H9 (cell line): ENCODE results near the gene ENAM. TPM values are rescaled to one million over a fixed set of nuclear protein-coding genes. Genes with fewer than 3 reads are reported as not detected.

ENCODE experiments used
- DNase-seq: peaks from one replicate; pipeline ENCODE4 v3.0.0-alpha.2; 2017
- H2AFZ ChIP-seq: one replicate; pipeline ENCODE4 v1.6.1; 2013; ENCODE audit warnings: mild to moderate bottlenecking, low read length, control low read depth, moderate library complexity
- H2AK5ac ChIP-seq: 2 replicates; pipeline ENCODE4 v1.6.1; 2013; ENCODE audit warnings: low read length, control low read depth, mixed read lengths; ENCODE audit not compliant: insufficient read length
- H2BK120ac ChIP-seq: one replicate; pipeline ENCODE4 v1.6.1; 2013; ENCODE audit warnings: low read depth, mild to moderate bottlenecking, low read length, control low read depth, inconsistent platforms; ENCODE audit not compliant: poor library complexity, severe bottlenecking
- H2BK12ac ChIP-seq: 2 replicates; pipeline ENCODE4 v1.6.1; 2013; ENCODE audit warnings: low read length, control low read depth, mixed read lengths, low read depth; ENCODE audit not compliant: insufficient read length
- H2BK15ac ChIP-seq: 2 replicates; pipeline ENCODE4 v1.6.1; 2013; ENCODE audit warnings: low read depth, low read length, control low read depth
- H2BK20ac ChIP-seq: one replicate; pipeline ENCODE4 v1.6.1; 2013; ENCODE audit warnings: low read depth, mild to moderate bottlenecking, low read length, control low read depth, inconsistent platforms; ENCODE audit not compliant: poor library complexity, severe bottlenecking
- H2BK5ac ChIP-seq: 2 replicates; pipeline ENCODE4 v1.6.1; 2013; ENCODE audit warnings: low read length, control low read depth, mixed read lengths; ENCODE audit not compliant: insufficient read length
- H3K14ac ChIP-seq: 2 replicates; pipeline ENCODE4 v1.6.1; 2013; ENCODE audit warnings: low read length, control low read depth; ENCODE audit not compliant: insufficient read depth
- H3K18ac ChIP-seq: 2 replicates; pipeline ENCODE4 v1.6.1; 2013; ENCODE audit warnings: low read depth, mild to moderate bottlenecking, mixed read lengths, low read length, control low read depth; ENCODE audit not compliant: insufficient read length
- H3K23ac ChIP-seq: 2 replicates; pipeline ENCODE4 v1.6.1; 2013; ENCODE audit warnings: low read length, control low read depth, mixed read lengths, low read depth; ENCODE audit not compliant: insufficient read length
- H3K23me2 ChIP-seq: 2 replicates; pipeline ENCODE4 v1.6.1; 2013; ENCODE audit warnings: low read depth, mild to moderate bottlenecking, mixed read lengths, low read length, control low read depth; ENCODE audit not compliant: insufficient read length, poor library complexity, severe bottlenecking
- H3K27ac ChIP-seq: 2 replicates; pipeline ENCODE4 v1.5.1; 2013; ENCODE audit warnings: low read length, control low read depth, mixed read lengths, low read depth; ENCODE audit not compliant: insufficient read length
- H3K27me3 ChIP-seq: 2 replicates; pipeline ENCODE4 v1.6.1; 2013; ENCODE audit warnings: low read length, control low read depth, inconsistent platforms; ENCODE audit not compliant: insufficient read depth
- H3K4ac ChIP-seq: 2 replicates; pipeline ENCODE4 v1.6.1; 2013; ENCODE audit warnings: low read depth, mild to moderate bottlenecking, control low read depth, inconsistent platforms, low read length, moderate library complexity
- H3K4me1 ChIP-seq: 2 replicates; pipeline ENCODE4 v1.6.1; 2013; ENCODE audit warnings: low read length, control low read depth, inconsistent platforms; ENCODE audit not compliant: insufficient read depth
- H3K4me2 ChIP-seq: 2 replicates; pipeline ENCODE4 v1.6.1; 2013; ENCODE audit warnings: low read length, control low read depth, mixed read lengths; ENCODE audit not compliant: insufficient read length, insufficient read depth
- H3K56ac ChIP-seq: 2 replicates; pipeline ENCODE4 v1.6.1; 2013; ENCODE audit warnings: low read depth, mild to moderate bottlenecking, mixed read lengths, low read length, control low read depth; ENCODE audit not compliant: insufficient read length
- H3K79me1 ChIP-seq: 2 replicates; pipeline ENCODE4 v1.6.1; 2013; ENCODE audit warnings: low read depth, mild to moderate bottlenecking, moderate library complexity, low read length, control low read depth, inconsistent platforms; ENCODE audit not compliant: insufficient read depth, poor library complexity, severe bottlenecking
- H3K79me2 ChIP-seq: 2 replicates; pipeline ENCODE4 v1.6.1; 2013; ENCODE audit warnings: low read length, control low read depth, inconsistent platforms; ENCODE audit not compliant: insufficient read depth
- H3K9ac ChIP-seq: 2 replicates; pipeline ENCODE4 v1.6.1; 2013; ENCODE audit warnings: low read length, control low read depth, mixed read lengths; ENCODE audit not compliant: insufficient read length; ENCODE audit errors: extremely low read depth
- H3K9me3 ChIP-seq: one replicate; pipeline ENCODE4 v1.6.1; 2013; ENCODE audit warnings: low read depth, low read length, inconsistent platforms; ENCODE audit not compliant: control insufficient read depth
- H3T11ph ChIP-seq: one replicate; pipeline ENCODE4 v1.6.1; 2013; ENCODE audit warnings: mild to moderate bottlenecking, low read length, control low read depth, inconsistent platforms
- H4K20me1 ChIP-seq: one replicate; pipeline ENCODE4 v1.6.1; 2013; ENCODE audit not compliant: control insufficient read depth, insufficient read length, insufficient read depth
- H4K5ac ChIP-seq: 2 replicates; pipeline ENCODE4 v1.6.1; 2013; ENCODE audit warnings: low read depth, mild to moderate bottlenecking, mixed read lengths, low read length, control low read depth; ENCODE audit not compliant: insufficient read length
- H4K8ac ChIP-seq: replicated peaks from 2 replicates; pipeline ENCODE4 v1.6.1; 2013; ENCODE audit warnings: low read length, control low read depth, mixed read lengths, low read depth; ENCODE audit not compliant: insufficient read length
- H4K91ac ChIP-seq: 2 replicates; pipeline ENCODE4 v1.6.1; 2013; ENCODE audit warnings: low read depth, mild to moderate bottlenecking, moderate library complexity, mixed read lengths, low read length, control low read depth; ENCODE audit not compliant: insufficient read length
- H3K27ac Mint-ChIP-seq, 3 experiments: 2 replicates in 2 of 3; 3 replicates in 1 of 3; pipeline ENCODE4 v1.8.0; 2020 to 2021; ENCODE audit warnings: mixed read lengths in 3 of 3, mild to moderate bottlenecking in 1 of 3, moderate library complexity in 1 of 3
- H3K27me3 Mint-ChIP-seq: 2 replicates; pipeline ENCODE4 v1.8.0; 2021; ENCODE audit warnings: low read depth, mild to moderate bottlenecking, moderate library complexity, mixed read lengths
- H3K36me3 Mint-ChIP-seq, 3 experiments: 2 replicates in 2 of 3; 3 replicates in 1 of 3; pipeline ENCODE4 v1.8.0; 2020 to 2021; ENCODE audit warnings: low read depth in 3 of 3, mixed read lengths in 3 of 3; ENCODE audit not compliant: insufficient read depth in 1 of 3
- H3K4me1 Mint-ChIP-seq, 2 experiments: 2 replicates each; pipeline ENCODE4 v1.8.0; 2020; ENCODE audit warnings: mixed read lengths in 2 of 2
- H3K4me3 Mint-ChIP-seq, 2 experiments: 2 replicates in 1 of 2; 3 replicates in 1 of 2; pipeline ENCODE4 v1.8.0; 2020 to 2021; ENCODE audit warnings: mild to moderate bottlenecking in 2 of 2, mixed read lengths in 2 of 2, moderate library complexity in 1 of 2
- H3K9me3 Mint-ChIP-seq, 2 experiments: 2 replicates in 1 of 2; 3 replicates in 1 of 2; pipeline ENCODE4 v1.8.0; 2020; ENCODE audit warnings: mild to moderate bottlenecking in 2 of 2, mixed read lengths in 2 of 2, moderate library complexity in 1 of 2
- CTCF ChIP-seq: fragments of 200-600 bp; sonication (generic); conservative IDR thresholded peaks from 3 replicates; pipeline ENCODE4 v1.8.0; 2021; ENCODE audit warnings: antibody characterized with exemption, mild to moderate bottlenecking
- WGBS: extraction: QIAGEN DNeasy Blood & Tissue Kit; methylation state at CpG from one replicate; pipeline ENCODE4 v1.1.7; 2013; ENCODE audit warnings: missing lambda C conversion rate, low lambda C conversion rate, mixed read lengths; ENCODE audit not compliant: insufficient read length; ENCODE audit errors: extremely low coverage; 5-methylcytosine and 5-hydroxymethylcytosine counted together
- total RNA-seq: library from RNA; stranded (reverse); gene quantifications from 2 replicates; pipeline ENCODE4 v1.2.1, GENCODE V29; 2021

Gene ENAM
- total RNA-seq, 1 experiment from 2014 or later, result not detected

- no peaks in the 10 kb centered on the region for H3K9me3 Mint-ChIP-seq
- Histone ChIP-seq H4K5ac (no peak overlapping the region), H2BK120ac (no peak overlapping the region), H3K4me1 (no peaks in the 10 kb centered on the region), H3K79me2 (no peaks in the 10 kb centered on the region), H3K56ac (no peak overlapping the region), H3K27ac (no peak overlapping the region), H3K23ac (no peak overlapping the region), H4K91ac (no peak overlapping the region), H2BK12ac (no peak overlapping the region), H4K8ac (no peak overlapping the region), H3K9ac (no peak overlapping the region), H3K4me2 (no peak overlapping the region), H2BK5ac (no peak overlapping the region), H4K20me1 (no peaks in the 10 kb centered on the region), H2AK5ac (no peak overlapping the region), H3K18ac (no peak overlapping the region), H3K23me2 (no peaks in the 10 kb centered on the region), H3K79me1 (no peaks in the 10 kb centered on the region), H3T11ph (no peak overlapping the region), H3K9me3 (no peaks in the 10 kb centered on the region), H2BK15ac (no peak overlapping the region), H3K14ac (no peak overlapping the region), H2BK20ac (no peak overlapping the region), H3K27me3 (no peaks in the 10 kb centered on the region), H2AFZ (no peak overlapping the region), H3K4ac (no peak overlapping the region)
- H3K27me3 Mint-ChIP-seq, result no peaks in the 10 kb centered on the region; the same call in 1 of the 2 replicates
- H3K36me3 Mint-ChIP-seq, result no peaks in the 10 kb centered on the region
- H3K27ac Mint-ChIP-seq, result no peak overlapping the region
- H3K4me1 Mint-ChIP-seq, result no peaks in the 10 kb centered on the region
- H3K4me3 Mint-ChIP-seq, result no peak overlapping the region
- no peak for TF ChIP-seq CTCF
- no peak for DNase-seq
- WGBS, result no CpG with 5 or more reads among the region's 1 CpG
Observed at GRCh38 chr4:70632028-70632427, 3.5 kb downstream of the ENAM start.
